ENCODE measurements around the gene LEKR1.

LEKR1 gene

GRCh38 chr3:157001221-157001957 is 175.2 kb downstream of the LEKR1 start:
- DNase-seq (ENCODE audit: low read depth), result no peak
- TF ChIP-seq CTCF (IDR thresholded peaks at IDR 0.05; ENCODE audit: insufficient read depth, low read depth, low read length, missing control alignments), result no peak
- no peak overlapping the region for H3K4me3 ChIP-seq (ENCODE audit: low read depth, low read length)

- DNase-seq (ENCODE audit: low read depth), result no peak
- TF ChIP-seq CTCF (IDR thresholded peaks at IDR 0.05; ENCODE audit: insufficient read depth, low read depth, low read length, missing control alignments), result no peak
- no peak overlapping the region for H3K4me3 ChIP-seq (ENCODE audit: low read depth, low read length)
Measured at GRCh38 chr3:157021679-157022078, 195.5 kb downstream of the LEKR1 start.

- TF ChIP-seq CTCF (IDR thresholded peaks at IDR 0.05; ENCODE audit: insufficient read depth, low read depth, low read length, missing control alignments), result no peak
- DNase-seq (ENCODE audit: low read depth), result no peak
- H3K4me3 ChIP-seq (ENCODE audit: low read depth, low read length), result no peak overlapping the region
Measured at GRCh38 chr3:157023226-157023625, 197.1 kb downstream of the LEKR1 start.

- TF ChIP-seq CTCF (IDR thresholded peaks at IDR 0.05; ENCODE audit: insufficient read depth, low read depth, low read length, missing control alignments), result no peak
- H3K4me3 ChIP-seq (ENCODE audit: low read depth, low read length), result no peak overlapping the region
- DNase-seq (ENCODE audit: low read depth), result no peak
Measured at GRCh38 chr3:157026091-157026490, 199.9 kb downstream of the LEKR1 start.

GRCh38 chr3:157027861-157028745 is 201.9 kb downstream of the LEKR1 start:
- TF ChIP-seq CTCF (IDR thresholded peaks at IDR 0.05; ENCODE audit: insufficient read depth, low read depth, low read length, missing control alignments), result no peak
- DNase-seq (ENCODE audit: low read depth), result no peak
- H3K4me3 ChIP-seq (ENCODE audit: low read depth, low read length), result no peak overlapping the region

- TF ChIP-seq CTCF (IDR thresholded peaks at IDR 0.05; ENCODE audit: insufficient read depth, low read depth, low read length, missing control alignments), result no peak
- no peak overlapping the region for H3K4me3 ChIP-seq (ENCODE audit: low read depth, low read length)
- DNase-seq (ENCODE audit: low read depth), result peak; percentile 6
Measured at GRCh38 chr3:157029365-157029790, 203.2 kb downstream of the LEKR1 start.
